ENCODE results near the gene TCF4. TPM values are rescaled to one million over a fixed set of nuclear protein-coding genes. Genes with fewer than 3 reads are reported as not detected.

Gene TCF4
- total and polyA plus RNA-seq, 9 donors: 50.9 to 167 (median 116) TPM

GRCh38 chr18:55610506-55610905 lies 22.5 kb upstream of the TCF4 start:
- WGBS (ENCODE audit: insufficient coverage): no CpG with 5 or more reads among the region's 2 CpGs

GRCh38 chr18:55609160-55609825 lies 21.3 kb upstream of the TCF4 start:
- Histone ChIP-seq H3K36me3 (ENCODE audit: control insufficient read depth, insufficient read depth, low read length) (no peaks in the 10 kb centered on the region), H3K4me3 (ENCODE audit: low read length) (no peak overlapping the region), H3K9me3 (replicated peaks; ENCODE audit: control insufficient read depth, low read depth, low read length) (no peaks in the 10 kb centered on the region), H3K27me3 (ENCODE audit: control insufficient read depth, insufficient read depth, low read length) (no peaks in the 10 kb centered on the region), H3K4me1 (ENCODE audit: control insufficient read depth, insufficient read depth, low read length) (no peaks in the 10 kb centered on the region), H3K27ac (ENCODE audit: low read length) (no peak overlapping the region)
- WGBS (ENCODE audit: insufficient coverage): 88% methylated on average over 4 of the region's 6 CpGs
- DNase-seq: no peak

More at GRCh38 chr18:55610506-55610905, 22.5 kb upstream of the TCF4 start:
- Histone ChIP-seq H3K27me3 (ENCODE audit: control insufficient read depth, insufficient read depth, low read length) (no peaks in the 10 kb centered on the region), H3K36me3 (ENCODE audit: control insufficient read depth, insufficient read depth, low read length) (no peaks in the 10 kb centered on the region), H3K9me3 (replicated peaks; ENCODE audit: control insufficient read depth, low read depth, low read length) (no peaks in the 10 kb centered on the region), H3K4me3 (ENCODE audit: low read length) (no peak overlapping the region), H3K4me1 (ENCODE audit: control insufficient read depth, insufficient read depth, low read length) (no peaks in the 10 kb centered on the region), H3K27ac (ENCODE audit: low read length) (no peak overlapping the region)
- DNase-seq: no peak

DNA sequence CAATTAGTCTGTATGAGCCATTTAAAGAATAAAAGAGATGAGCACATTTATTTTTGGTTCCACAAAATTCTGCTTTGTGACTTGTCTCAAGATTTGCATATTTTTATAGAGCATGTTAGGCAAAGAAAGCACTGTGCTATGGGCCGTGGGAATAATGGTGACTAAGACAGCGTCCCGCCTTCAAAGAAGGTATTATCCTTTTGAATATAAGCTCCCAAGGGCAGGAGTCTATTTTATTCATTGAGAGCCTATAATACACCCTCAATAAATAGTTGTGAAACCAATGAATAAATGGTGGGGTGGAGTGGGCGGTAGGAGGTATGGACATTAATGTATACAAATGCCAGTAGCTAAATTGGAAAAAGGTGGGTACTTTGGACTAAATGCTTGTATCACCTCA lies 20.5 kb upstream of the TCF4 start:
- DNase-seq: no peak
- 100% methylated on average over 1 of the region's 4 CpGs for WGBS (ENCODE audit: insufficient coverage)
- no peak overlapping the region for H3K4me3 ChIP-seq (ENCODE audit: low read length)
- no peaks in the 10 kb centered on the region for H3K9me3 ChIP-seq (replicated peaks; ENCODE audit: control insufficient read depth, low read depth, low read length)
- no peaks in the 10 kb centered on the region for H3K27me3 ChIP-seq (ENCODE audit: control insufficient read depth, insufficient read depth, low read length)
- H3K4me1 ChIP-seq (ENCODE audit: control insufficient read depth, insufficient read depth, low read length): no peaks in the 10 kb centered on the region
- no peak overlapping the region for H3K27ac ChIP-seq (ENCODE audit: low read length)
- no peaks in the 10 kb centered on the region for H3K36me3 ChIP-seq (ENCODE audit: control insufficient read depth, insufficient read depth, low read length)

DNA sequence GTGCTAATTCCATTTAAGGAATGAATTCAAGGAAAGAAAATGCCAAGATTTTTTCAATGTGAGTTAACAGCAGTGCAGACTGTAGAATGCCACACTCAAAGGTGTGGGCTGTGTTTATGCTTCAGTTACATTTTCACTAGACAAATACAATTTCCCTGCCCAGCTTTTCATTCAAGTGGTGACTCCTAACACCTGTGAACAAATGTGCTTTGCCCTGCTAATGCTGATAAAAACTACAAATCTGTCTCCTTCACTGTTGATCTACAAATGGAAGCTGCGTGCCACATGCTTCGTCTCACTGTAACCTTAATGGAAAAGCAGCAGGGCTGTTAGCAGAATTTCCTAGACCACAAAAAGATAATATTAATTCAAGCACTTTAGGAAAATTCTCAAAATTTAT lies 19.8 kb upstream of the TCF4 start:
- no peak overlapping the region for H3K4me3 ChIP-seq (ENCODE audit: low read length)
- no peaks in the 10 kb centered on the region for H3K9me3 ChIP-seq (replicated peaks; ENCODE audit: control insufficient read depth, low read depth, low read length)
- DNase-seq: no peak
- H3K36me3 ChIP-seq (ENCODE audit: control insufficient read depth, insufficient read depth, low read length): no peaks in the 10 kb centered on the region
- WGBS (ENCODE audit: insufficient coverage): no CpG with 5 or more reads among the region's 2 CpGs
- H3K27me3 ChIP-seq (ENCODE audit: control insufficient read depth, insufficient read depth, low read length): no peaks in the 10 kb centered on the region
- H3K27ac ChIP-seq (ENCODE audit: low read length): no peak overlapping the region
- H3K4me1 ChIP-seq (ENCODE audit: control insufficient read depth, insufficient read depth, low read length): no peaks in the 10 kb centered on the region

DNA sequence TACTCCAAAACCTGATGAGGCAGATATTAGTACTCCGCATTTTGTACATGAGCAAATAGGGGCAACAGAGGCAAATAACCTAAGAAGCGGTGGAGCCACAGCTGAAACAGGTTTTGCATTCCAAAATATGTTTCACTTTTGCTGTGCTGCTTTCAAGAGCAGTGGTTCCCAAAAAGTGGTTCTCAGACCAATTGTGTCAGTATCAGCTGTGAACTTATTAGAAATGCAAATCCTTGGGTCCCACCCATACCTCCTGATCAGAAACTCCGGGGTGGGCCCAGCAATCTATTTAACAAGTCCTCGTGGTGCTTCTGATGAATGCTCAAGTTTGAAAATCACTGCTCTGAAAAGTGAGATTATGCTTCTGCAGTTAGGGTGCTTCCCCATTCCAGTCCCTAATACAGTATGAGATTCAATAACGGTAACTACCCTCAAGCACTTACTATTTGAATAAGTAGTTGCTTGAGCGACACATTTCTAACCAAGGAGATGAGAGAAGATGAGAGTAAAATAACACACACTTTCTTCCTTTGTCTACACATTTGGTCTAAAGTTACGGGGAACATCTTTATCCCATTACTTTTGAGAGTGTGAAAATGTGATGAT lies 17.8 kb upstream of the TCF4 start:
- no CpG with 5 or more reads among the region's 7 CpGs for WGBS (ENCODE audit: insufficient coverage)

DNA sequence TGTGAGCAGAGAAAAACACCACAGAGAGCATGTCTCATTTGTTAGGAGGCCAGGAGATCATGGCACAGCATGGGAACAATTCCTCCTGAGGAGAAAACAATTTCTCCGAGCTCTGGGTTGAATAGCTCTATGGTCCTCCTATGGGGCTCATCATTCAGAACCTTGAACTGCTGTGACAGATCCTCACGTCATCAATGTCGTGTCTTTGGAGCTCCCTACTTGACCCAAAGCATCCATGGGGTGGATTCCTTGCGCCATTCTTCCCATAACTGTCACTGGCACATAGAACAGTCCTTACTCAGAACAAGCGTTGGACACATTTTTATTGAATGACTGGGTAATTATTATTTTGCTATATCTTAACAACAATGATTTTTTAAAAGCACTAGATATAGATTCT lies 15.8 kb upstream of the TCF4 start:
- WGBS (ENCODE audit: insufficient coverage): 70% methylated on average over 1 of the region's 5 CpGs
- DNase-seq: no peak
- no peaks in the 10 kb centered on the region for H3K4me1 ChIP-seq (ENCODE audit: control insufficient read depth, insufficient read depth, low read length)
- no peak overlapping the region for H3K27ac ChIP-seq (ENCODE audit: low read length)
- H3K36me3 ChIP-seq (ENCODE audit: control insufficient read depth, insufficient read depth, low read length): no peaks in the 10 kb centered on the region
- H3K9me3 ChIP-seq (replicated peaks; ENCODE audit: control insufficient read depth, low read depth, low read length): no peaks in the 10 kb centered on the region
- H3K4me3 ChIP-seq (ENCODE audit: low read length): no peak overlapping the region
- H3K27me3 ChIP-seq (ENCODE audit: control insufficient read depth, insufficient read depth, low read length): no peaks in the 10 kb centered on the region

More for the DNA sequence above, 17.8 kb upstream of the TCF4 start:
- no peaks in the 10 kb centered on the region for H3K4me1 ChIP-seq (ENCODE audit: control insufficient read depth, insufficient read depth, low read length)
- no peak overlapping the region for H3K27ac ChIP-seq (ENCODE audit: low read length)
- no peaks in the 10 kb centered on the region for H3K36me3 ChIP-seq (ENCODE audit: control insufficient read depth, insufficient read depth, low read length)
- no peak for DNase-seq
- no peaks in the 10 kb centered on the region for H3K27me3 ChIP-seq (ENCODE audit: control insufficient read depth, insufficient read depth, low read length)
- no peak overlapping the region for H3K4me3 ChIP-seq (ENCODE audit: low read length)
- no peaks in the 10 kb centered on the region for H3K9me3 ChIP-seq (replicated peaks; ENCODE audit: control insufficient read depth, low read depth, low read length)

- 80% methylated on average over 2 of the region's 2 CpGs for WGBS (ENCODE audit: insufficient coverage)
These were observed 5.9 kb upstream of the TCF4 start for GRCh38 chr18:55593888-55594287.

GRCh38 chr18:55592572-55592971 lies 4.6 kb upstream of the TCF4 start:
- Histone ChIP-seq H3K9me3 (replicated peaks; ENCODE audit: control insufficient read depth, low read depth, low read length) (no peaks in the 10 kb centered on the region), H3K4me3 (ENCODE audit: low read length) (no peak overlapping the region), H3K27me3 (ENCODE audit: control insufficient read depth, insufficient read depth, low read length) (no peaks in the 10 kb centered on the region), H3K4me1 (ENCODE audit: control insufficient read depth, insufficient read depth, low read length) (peaks cover 6% of the 10 kb centered on the region), H3K36me3 (ENCODE audit: control insufficient read depth, insufficient read depth, low read length) (no peaks in the 10 kb centered on the region), H3K27ac (ENCODE audit: low read length) (no peak overlapping the region)
- 92% methylated on average over 4 of the region's 4 CpGs for WGBS (ENCODE audit: insufficient coverage)
- DNase-seq: no peak

More at GRCh38 chr18:55593888-55594287, 5.9 kb upstream of the TCF4 start:
- Histone ChIP-seq H3K27me3 (ENCODE audit: control insufficient read depth, insufficient read depth, low read length) (no peaks in the 10 kb centered on the region), H3K4me1 (ENCODE audit: control insufficient read depth, insufficient read depth, low read length) (peaks cover 6% of the 10 kb centered on the region), H3K36me3 (ENCODE audit: control insufficient read depth, insufficient read depth, low read length) (no peaks in the 10 kb centered on the region), H3K9me3 (replicated peaks; ENCODE audit: control insufficient read depth, low read depth, low read length) (no peaks in the 10 kb centered on the region), H3K4me3 (ENCODE audit: low read length) (no peak overlapping the region), H3K27ac (ENCODE audit: low read length) (no peak overlapping the region)
- no peak for DNase-seq

DNA sequence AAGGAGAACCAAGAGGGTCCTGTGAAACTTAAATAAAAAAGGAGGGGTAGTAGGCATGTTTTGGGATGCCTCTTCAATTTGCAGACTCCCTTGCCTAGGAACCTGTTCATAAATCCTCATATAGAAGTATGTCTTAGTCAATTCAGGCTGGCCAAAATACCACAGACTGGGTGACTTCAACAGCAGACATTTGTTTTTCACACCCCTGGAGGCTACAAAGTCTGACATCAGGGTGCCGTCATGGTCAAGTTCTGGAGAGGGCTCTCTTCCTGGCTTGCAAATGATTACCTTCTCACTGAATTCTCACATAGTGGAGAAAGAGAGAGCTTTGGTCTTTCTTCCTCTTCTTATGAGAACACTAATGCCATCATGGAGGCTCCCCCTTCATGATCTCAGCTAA lies 4.1 kb upstream of the TCF4 start:
- H3K4me3 ChIP-seq (ENCODE audit: low read length): no peak overlapping the region
- no peaks in the 10 kb centered on the region for H3K9me3 ChIP-seq (replicated peaks; ENCODE audit: control insufficient read depth, low read depth, low read length)
- DNase-seq: no peak
- no peak overlapping the region for H3K27ac ChIP-seq (ENCODE audit: low read length)
- H3K36me3 ChIP-seq (ENCODE audit: control insufficient read depth, insufficient read depth, low read length): no peaks in the 10 kb centered on the region
- H3K27me3 ChIP-seq (ENCODE audit: control insufficient read depth, insufficient read depth, low read length): no peaks in the 10 kb centered on the region
- WGBS (ENCODE audit: insufficient coverage): no CpG with 5 or more reads among the region's 1 CpG
- H3K4me1 ChIP-seq (ENCODE audit: control insufficient read depth, insufficient read depth, low read length): peaks cover 6% of the 10 kb centered on the region

DNA sequence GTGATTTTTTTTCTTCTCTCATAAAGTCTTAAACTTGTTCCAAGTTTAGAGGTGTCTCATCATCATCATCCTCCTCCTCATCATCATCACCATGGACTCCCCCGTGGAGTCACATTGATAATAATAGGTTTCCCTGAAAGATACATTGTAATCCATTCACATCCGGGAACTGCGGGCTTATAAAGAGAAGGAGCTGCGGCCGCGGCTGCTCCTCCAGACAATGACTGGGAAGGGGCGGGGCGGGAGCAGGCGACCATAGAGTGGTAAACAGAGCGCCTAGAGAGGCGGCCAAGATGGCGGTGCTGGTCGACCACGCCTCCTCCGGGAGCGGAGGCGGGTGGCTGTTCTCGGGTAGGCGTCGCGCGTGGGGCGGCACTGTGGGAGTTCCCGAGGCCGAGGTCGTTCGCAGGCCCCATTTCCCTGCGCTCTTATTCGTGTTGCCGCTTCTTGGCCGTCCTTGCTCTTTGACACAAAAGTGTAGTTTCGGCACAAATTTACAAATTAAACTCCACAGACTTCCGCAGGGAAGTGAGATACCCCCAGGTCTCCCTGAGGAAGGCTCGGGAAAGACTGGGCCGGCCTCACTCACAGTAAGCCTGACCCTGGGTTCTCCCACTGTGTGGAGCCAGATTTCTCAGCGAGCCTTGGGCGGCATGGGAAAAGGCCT lies 1.8 kb upstream of the TCF4 start:
- Histone ChIP-seq H3K36me3 (ENCODE audit: control insufficient read depth, insufficient read depth, low read length) (peaks cover 2% of the 10 kb centered on the region), H3K4me1 (ENCODE audit: control insufficient read depth, insufficient read depth, low read length) (peaks cover 9% of the 10 kb centered on the region), H3K27me3 (ENCODE audit: control insufficient read depth, insufficient read depth, low read length) (no peaks in the 10 kb centered on the region), H3K9me3 (replicated peaks; ENCODE audit: control insufficient read depth, low read depth, low read length) (no peaks in the 10 kb centered on the region), H3K4me3 (ENCODE audit: low read length) (peak overlapping the region; percentile 83), H3K27ac (ENCODE audit: low read length) (peak overlapping the region; percentile 91)
- WGBS (ENCODE audit: insufficient coverage): 0% methylated on average over 33 of the region's 37 CpGs
- peak; percentile 99 for DNase-seq
